ENCODE results near the gene LIPC. TPM values are rescaled to one million over a fixed set of nuclear protein-coding genes. Genes with fewer than 3 reads are reported as not detected.

Gene LIPC
- total RNA-seq, 4 donors from 2014 or later: 0.47 TPM; not detected in 3

DNA sequence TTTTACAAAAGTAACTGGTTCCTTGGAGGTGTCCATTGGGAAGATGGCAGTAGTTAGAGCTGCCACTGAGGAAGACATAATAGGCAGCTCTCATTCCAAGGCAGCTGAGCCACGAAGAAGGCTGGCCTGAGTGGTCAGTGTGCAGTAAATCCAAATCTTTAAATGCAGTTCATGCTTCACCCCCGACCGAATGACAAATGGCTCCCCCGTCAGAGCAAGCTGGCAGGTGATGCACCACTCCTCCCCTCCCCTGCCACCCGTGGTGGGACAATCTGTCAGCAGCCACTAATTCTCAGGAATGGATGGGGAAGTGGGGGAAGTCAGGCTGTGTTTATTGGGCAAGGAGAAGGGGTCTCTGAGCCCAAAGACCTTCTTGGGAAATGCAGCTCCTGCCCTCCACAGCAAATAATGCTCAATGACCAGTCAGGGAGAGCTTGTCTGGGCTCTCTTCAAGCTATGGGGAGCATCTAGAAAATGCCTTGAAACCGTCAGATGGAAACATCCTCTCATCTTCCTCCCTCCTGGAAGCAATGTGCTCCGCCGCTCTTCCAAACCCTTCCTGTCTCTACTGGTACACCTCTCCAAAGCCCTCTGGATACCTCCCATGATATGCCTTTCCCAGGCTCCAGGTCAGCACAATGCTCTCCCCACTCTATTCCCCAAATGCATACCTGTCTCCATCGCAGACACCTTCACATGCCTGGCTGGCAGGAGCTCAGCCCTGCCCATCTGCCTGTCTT lies 65.4 kb downstream of the LIPC start:
- Histone ChIP-seq H3K27ac (no peak overlapping the region), H3K27me3 (no peaks in the 10 kb centered on the region), H3K36me3 (no peaks in the 10 kb centered on the region), H3K9me3 (no peaks in the 10 kb centered on the region), H3K4me1 (peaks cover 3 to 7% of the 10 kb centered on the region in 2 donors), H3K4me3 (no peak overlapping the region)
- intact Hi-C loops (cut with DNase I; ENCODE audit: low total_unique reads): no loop called here
- ATAC-seq (no peak), DNase-seq (no peak)
- TF ChIP-seq, protein P1, sequence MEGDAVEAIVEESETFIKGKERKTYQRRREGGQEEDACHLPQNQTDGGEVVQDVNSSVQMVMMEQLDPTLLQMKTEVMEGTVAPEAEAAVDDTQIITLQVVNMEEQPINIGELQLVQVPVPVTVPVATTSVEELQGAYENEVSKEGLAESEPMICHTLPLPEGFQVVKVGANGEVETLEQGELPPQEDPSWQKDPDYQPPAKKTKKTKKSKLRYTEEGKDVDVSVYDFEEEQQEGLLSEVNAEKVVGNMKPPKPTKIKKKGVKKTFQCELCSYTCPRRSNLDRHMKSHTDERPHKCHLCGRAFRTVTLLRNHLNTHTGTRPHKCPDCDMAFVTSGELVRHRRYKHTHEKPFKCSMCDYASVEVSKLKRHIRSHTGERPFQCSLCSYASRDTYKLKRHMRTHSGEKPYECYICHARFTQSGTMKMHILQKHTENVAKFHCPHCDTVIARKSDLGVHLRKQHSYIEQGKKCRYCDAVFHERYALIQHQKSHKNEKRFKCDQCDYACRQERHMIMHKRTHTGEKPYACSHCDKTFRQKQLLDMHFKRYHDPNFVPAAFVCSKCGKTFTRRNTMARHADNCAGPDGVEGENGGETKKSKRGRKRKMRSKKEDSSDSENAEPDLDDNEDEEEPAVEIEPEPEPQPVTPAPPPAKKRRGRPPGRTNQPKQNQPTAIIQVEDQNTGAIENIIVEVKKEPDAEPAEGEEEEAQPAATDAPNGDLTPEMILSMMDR (IDR thresholded peaks at IDR 0.05 in 4 of 5, conservative IDR thresholded peaks at IDR 0.05 in 1 of 5): no peak
- no peak for TF ChIP-seq POLR2A (IDR thresholded peaks at IDR 0.05)
- in situ Hi-C loops (cut with MboI; ENCODE audit: low sequenced_read_pairs in 4 of 4): no loop called here

DNA sequence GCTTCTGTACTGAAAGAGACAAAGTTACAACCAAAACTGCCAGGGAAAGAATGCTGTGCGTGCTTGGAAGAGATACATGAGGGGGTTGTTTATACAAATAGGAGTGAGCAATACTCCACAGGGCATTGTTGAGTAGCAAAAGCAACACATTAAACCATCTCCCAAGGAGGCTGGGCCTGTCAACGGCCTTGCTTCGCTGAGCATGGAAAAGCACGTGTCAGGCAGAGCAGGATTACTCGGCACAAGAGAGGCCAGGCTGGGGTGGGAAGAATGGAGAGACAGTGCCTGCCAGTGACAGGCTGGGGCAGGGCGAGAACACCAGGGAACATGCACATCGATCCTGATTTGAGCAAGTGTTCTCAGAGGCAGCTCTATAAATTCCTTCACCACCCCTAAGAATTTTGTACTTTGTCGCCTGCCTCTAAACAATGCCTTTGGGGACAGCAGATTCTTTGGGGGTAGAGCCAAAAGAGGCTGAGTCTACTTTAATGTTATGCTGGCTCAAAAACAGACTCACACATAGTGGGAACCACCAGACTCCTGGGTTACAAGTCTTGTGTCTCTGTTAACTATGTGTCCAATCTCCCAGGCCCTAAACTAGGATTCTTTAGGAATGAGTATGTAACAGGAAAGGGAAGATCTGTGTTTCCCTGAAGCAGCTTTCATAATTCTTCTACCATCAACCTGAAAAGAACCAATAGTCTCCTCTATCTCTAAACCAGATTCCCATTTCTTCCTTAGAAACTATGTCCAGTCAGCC lies 67.2 kb downstream of the LIPC start:
- Histone ChIP-seq H3K9me3 (no peaks in the 10 kb centered on the region), H3K27me3 (no peaks in the 10 kb centered on the region), H3K4me3 (no peak overlapping the region), H3K27ac (no peak overlapping the region), H3K4me1 (no peaks in the 10 kb centered on the region), H3K36me3 (no peaks in the 10 kb centered on the region)
- DNase-seq (no peak), ATAC-seq (peak in 1 of 2 donors; percentile 15)
- intact Hi-C loops (cut with DNase I; ENCODE audit: low total_unique reads): no loop called here
- no peak for TF ChIP-seq POLR2A (IDR thresholded peaks at IDR 0.05)
- TF ChIP-seq, protein P1 (IDR thresholded peaks at IDR 0.05 in 4 of 5, conservative IDR thresholded peaks at IDR 0.05 in 1 of 5): no peak
- in situ Hi-C loops (cut with MboI; ENCODE audit: low sequenced_read_pairs in 4 of 4): no loop called here

DNA sequence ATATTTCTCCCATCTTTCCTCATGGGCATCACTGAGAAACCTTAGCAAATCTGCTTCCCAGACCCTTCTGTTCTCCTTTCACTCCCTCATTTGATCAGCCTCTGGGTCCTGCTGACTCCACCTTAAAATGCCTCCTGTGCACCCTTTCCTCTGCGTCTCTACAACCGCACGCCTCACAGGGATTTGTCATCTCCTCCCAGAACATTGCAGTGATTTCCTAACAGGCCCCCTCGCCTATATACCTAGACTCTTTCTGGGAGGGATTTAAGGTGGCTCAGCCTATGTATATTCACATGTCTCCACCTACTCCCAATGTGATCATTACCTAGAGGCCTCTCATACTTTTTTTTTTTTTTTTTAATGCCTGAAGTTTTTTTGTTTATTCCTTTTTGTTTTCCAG lies 69.2 kb downstream of the LIPC start:
- Histone ChIP-seq H3K4me3 (no peak overlapping the region), H3K9me3 (no peaks in the 10 kb centered on the region), H3K27me3 (no peaks in the 10 kb centered on the region), H3K27ac (no peak overlapping the region), H3K36me3 (no peaks in the 10 kb centered on the region), H3K4me1 (peaks cover 12 to 15% of the 10 kb centered on the region in 2 donors)
- ATAC-seq (no peak), DNase-seq (no peak)
- in situ Hi-C loops (cut with MboI; ENCODE audit: low sequenced_read_pairs in 4 of 4) (no loop called here), intact Hi-C loops (cut with DNase I; ENCODE audit: low total_unique reads) (no loop called here)
- no peak for TF ChIP-seq POLR2A (IDR thresholded peaks at IDR 0.05)
- TF ChIP-seq, protein P1 (IDR thresholded peaks at IDR 0.05 in 4 of 5, conservative IDR thresholded peaks at IDR 0.05 in 1 of 5): no peak

DNA sequence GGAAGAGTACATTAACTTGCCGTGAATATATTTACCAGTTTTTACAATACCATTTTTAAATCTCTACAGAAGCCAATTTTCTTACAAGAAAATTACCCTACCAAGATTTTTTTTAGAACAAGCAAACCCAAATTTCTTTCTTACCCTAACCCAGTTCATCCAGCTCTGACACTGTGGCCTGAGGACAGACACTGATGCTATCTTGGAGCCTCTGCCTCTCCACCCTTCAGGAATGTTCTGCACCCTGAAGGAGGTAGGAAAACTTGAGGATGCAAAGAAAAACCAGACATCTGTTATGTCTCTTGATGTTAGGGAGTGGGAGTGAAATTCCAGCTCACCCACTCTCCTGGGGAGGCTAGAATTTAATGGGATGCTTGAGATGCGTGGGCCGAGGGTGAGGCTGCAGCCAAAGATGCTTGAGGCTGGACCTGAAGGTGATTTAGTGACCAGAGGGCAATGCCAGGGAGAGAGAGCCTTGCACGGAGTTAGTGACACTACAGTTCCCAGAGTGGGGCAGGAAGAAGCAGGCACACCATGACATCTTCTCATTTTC lies 69.9 kb downstream of the LIPC start:
- peaks cover 17 to 22% of the 10 kb centered on the region in 2 donors for H3K4me1 ChIP-seq
- TF ChIP-seq POLR2A (IDR thresholded peaks at IDR 0.05): no peak
- TF ChIP-seq, protein P1 (IDR thresholded peaks at IDR 0.05 in 4 of 5, conservative IDR thresholded peaks at IDR 0.05 in 1 of 5): no peak
- DNase-seq (no peak), ATAC-seq (no peak)
- H3K4me3 ChIP-seq: no peak overlapping the region
- in situ Hi-C loops (cut with MboI; ENCODE audit: low sequenced_read_pairs in 4 of 4): no loop called here
- no peak overlapping the region for H3K27ac ChIP-seq
- H3K27me3 ChIP-seq: no peaks in the 10 kb centered on the region
- H3K9me3 ChIP-seq: no peaks in the 10 kb centered on the region
- intact Hi-C loops (cut with DNase I; ENCODE audit: low total_unique reads): no loop called here
- H3K36me3 ChIP-seq: no peaks in the 10 kb centered on the region
